Activated CD4-positive, alpha-beta T cell treated with anti-CD3 and anti-CD28 coated beads for 48 hours (primary cell): ENCODE data around the gene KCNQ4.

Experiments used
- DNase-seq: peaks from one replicate; pipeline ENCODE4 v3.0.0-alpha.2; 2020

The KCNQ4 gene

DNA sequence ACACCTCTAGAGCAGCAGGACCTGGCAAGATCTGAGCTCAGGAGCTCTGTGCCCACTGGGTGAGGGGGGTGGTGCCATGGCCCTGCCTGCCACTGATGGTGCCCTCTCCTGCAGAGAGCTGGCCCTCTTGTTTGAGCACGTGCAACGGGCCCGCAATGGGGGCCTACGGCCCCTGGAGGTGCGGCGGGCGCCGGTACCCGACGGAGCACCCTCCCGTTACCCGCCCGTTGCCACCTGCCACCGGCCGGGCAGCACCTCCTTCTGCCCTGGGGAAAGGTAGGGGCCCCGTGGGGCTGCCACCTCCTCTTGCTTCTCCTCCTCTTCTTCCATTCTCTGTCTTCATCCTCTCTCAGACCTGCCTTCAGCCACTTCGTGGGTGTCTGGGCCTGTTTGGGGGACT, 40.4 kb downstream of the KCNQ4 start:
- no peak for DNase-seq

- no peak for DNase-seq
Observed at GRCh38 chr1:40824591-40825434, 41.2 kb downstream of the KCNQ4 start.

GRCh38 chr1:40825435-40825788, 41.8 kb downstream of the KCNQ4 start:
- no peak for DNase-seq

DNA sequence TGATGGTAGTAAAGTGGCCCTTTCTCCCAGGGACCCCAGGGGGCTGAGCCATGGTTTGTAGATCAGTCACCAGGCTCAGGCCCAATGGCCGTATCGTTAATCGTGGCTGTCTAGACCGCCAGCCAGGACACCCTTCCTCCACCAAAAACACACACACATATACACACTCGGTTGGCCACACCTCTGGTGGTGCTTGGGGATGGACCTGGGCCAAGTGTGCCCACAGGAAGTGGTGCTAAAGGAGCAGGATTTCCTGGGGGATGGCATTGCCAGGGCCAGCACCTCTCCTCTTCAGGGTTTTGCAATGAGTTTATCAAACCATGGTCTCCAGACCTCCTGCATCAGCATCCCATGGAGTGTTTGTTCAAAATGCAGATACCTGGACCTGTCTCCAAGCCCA, 42.4 kb downstream of the KCNQ4 start:
- no peak for DNase-seq

DNA sequence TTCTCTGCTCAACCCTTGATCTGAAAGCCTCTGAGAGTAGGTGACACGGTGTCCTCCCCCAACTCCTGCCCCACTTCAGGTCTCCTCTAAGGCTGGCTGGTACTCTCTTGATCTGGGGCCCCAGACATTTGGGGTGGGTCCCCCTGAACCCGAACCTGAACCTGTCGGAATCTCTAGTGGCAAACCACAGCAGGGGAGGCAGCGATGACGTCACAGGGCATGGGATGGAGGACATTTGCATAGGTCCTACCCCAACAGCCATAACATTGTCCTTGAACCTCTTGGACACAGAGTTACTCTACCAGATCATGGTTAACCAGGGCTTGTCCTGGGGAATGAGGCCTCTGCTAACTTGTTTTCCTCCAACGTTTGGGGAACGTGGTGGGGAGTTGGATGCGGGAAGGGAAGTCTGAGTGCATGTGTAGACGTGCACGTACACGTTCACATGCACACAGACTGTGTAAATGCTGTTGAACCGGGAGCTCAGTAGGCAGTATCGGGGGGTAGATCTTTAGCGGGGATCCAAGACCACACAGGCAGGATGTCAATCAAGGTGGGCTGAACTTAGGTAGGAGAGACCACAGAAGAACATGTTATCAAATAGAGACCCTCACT, 46.2 kb downstream of the KCNQ4 start:
- DNase-seq, result no peak

- DNase-seq, result no peak
Observed at GRCh38 chr1:40830419-40830943, 46.9 kb downstream of the KCNQ4 start.

DNA sequence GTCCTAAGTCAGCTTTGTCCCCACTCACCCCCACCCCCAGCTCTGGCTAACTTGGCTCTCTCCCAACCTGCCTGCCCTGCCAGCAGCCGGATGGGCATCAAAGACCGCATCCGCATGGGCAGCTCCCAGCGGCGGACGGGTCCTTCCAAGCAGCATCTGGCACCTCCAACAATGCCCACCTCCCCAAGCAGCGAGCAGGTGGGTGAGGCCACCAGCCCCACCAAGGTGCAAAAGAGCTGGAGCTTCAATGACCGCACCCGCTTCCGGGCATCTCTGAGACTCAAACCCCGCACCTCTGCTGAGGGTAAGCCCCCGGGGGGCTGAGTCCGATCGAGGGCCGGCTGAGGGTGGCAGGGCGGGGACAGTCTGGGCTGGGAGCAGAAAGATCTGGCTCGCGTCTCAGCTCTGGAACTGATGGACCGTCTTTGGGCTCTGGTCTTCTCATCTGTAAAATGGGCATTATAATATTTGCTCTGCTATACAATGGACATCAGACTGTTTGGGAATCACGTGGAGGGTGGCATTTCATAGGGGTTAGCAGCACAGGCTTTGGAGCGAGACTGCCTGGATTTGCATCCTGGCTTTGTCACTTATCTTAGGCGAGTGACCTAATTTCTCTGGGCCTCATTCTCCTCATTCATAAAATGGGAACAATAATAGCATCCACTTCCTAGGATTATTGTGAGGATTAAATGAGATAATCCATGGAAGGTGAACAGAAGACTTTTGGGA, 47.6 kb downstream of the KCNQ4 start:
- no peak for DNase-seq

GRCh38 chr1:40833979-40834378, 50.4 kb downstream of the KCNQ4 start:
- DNase-seq, result no peak

- DNase-seq, result no peak
Observed at GRCh38 chr1:40834968-40835545, 51.5 kb downstream of the KCNQ4 start.

- DNase-seq, result no peak
Observed at GRCh38 chr1:40836283-40836682, 52.7 kb downstream of the KCNQ4 start.

- no peak for DNase-seq
Observed at GRCh38 chr1:40837601-40838000, 54.0 kb downstream of the KCNQ4 start.

- DNase-seq, result no peak
Observed at GRCh38 chr1:40838045-40838979, 54.7 kb downstream of the KCNQ4 start.

GRCh38 chr1:40838980-40839942, 55.7 kb downstream of the KCNQ4 start:
- no peak for DNase-seq

DNA sequence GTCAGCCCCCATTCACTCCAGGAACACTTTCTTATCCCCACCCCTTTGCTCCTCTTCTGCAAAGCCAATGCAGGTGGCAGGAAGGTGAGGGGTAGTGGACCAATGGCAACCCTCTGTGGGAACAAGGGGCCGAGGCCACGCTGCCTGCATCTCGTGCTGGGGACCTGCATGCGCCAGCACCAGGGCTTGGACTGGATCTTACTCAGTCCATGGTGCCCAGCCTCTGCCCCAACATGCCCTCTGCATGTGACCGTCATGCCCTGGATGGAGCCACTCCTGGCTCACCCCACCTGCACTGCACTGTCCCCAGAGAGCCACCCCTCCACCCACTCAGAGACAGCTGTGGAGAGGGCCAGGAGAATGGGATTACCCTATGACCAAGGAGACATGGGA, 56.4 kb downstream of the KCNQ4 start:
- DNase-seq, result no peak

GRCh38 chr1:40840526-40841323, 57.1 kb downstream of the KCNQ4 start:
- no peak for DNase-seq

DNA sequence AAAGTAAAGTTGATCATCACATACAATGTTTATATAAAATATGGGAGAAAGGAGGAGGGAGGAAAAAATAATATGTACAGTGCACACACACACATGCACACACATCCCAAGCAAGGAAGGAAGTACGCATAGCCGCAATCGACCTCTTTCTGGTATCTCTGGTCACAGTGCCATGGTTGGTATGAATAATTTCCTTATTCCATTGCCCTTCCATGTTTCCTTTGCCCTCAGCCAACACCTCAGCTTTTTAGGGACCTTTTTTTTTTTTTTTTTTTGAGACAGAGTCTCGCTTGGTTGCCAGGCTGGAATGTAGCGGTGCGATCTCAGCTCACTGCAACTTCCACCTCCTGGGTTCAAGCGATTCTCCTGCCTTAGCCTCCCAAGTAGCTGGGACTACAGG, 58.0 kb downstream of the KCNQ4 start:
- DNase-seq, result no peak

DNA sequence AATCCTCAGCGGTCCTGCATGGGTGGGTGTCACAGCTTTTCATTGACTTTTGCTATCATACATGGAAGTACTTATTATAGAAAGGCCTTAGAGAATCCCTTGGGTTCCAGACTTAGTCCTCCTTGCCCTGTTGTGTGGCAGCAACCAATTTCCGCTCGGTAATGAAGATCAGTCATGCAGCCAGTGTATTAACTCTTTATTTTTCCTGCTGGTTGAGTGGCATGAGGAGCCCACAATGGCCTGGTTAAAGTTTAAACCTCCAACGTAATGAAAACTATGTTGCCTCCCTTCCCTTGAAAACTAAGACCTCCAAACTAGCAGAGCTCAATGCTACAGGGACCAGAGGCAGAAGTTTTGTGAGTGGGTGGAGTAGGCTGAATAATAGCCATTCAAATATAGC, 58.6 kb downstream of the KCNQ4 start:
- DNase-seq, result no peak

- no peak for DNase-seq
Observed at GRCh38 chr1:40842691-40843090, 59.1 kb downstream of the KCNQ4 start.

- DNase-seq, result no peak
Observed at GRCh38 chr1:40844079-40844478, 60.5 kb downstream of the KCNQ4 start.
